HG03025 (cell line): ENCODE data around the gene LSMEM2.
"Not testable (repeated sequence)": the region's sequence is repeated elsewhere in the genome, so short reads cannot be mapped to it uniquely, and the experiment has no call there.

ENCODE experiments used
- ATAC-seq: cut with Tn5 transposase; IDR thresholded peaks from one replicate; pipeline ENCODE4 v1.9.1; 2021; ENCODE audit warnings: mild to moderate bottlenecking, moderate library complexity; ENCODE audit not compliant: unreplicated experiment, low FRiP score

The LSMEM2 gene

GRCh38 chr3:50263478-50264382 is 15.2 kb upstream of the LSMEM2 start:
- no peak for ATAC-seq

- no peak for ATAC-seq
Observed at GRCh38 chr3:50264383-50264963, 14.4 kb upstream of the LSMEM2 start.

GRCh38 chr3:50264964-50265485 is 13.9 kb upstream of the LSMEM2 start:
- ATAC-seq: no peak

- ATAC-seq: no peak
Observed at GRCh38 chr3:50265571-50265970, 13.3 kb upstream of the LSMEM2 start.

GRCh38 chr3:50266017-50266416 is 12.9 kb upstream of the LSMEM2 start:
- ATAC-seq: no peak

- ATAC-seq: no peak
Observed at GRCh38 chr3:50266836-50267235, 12.1 kb upstream of the LSMEM2 start.

- ATAC-seq: no peak
Observed at GRCh38 chr3:50267280-50267913, 11.5 kb upstream of the LSMEM2 start.

GRCh38 chr3:50268276-50268675 is 10.6 kb upstream of the LSMEM2 start:
- no peak for ATAC-seq

GRCh38 chr3:50268703-50269451 is 10.0 kb upstream of the LSMEM2 start, which contains the start of gene SEMA3B:
SEMA3B (plus strand) TSS chr3:50269147; CDS start chr3:50269241, 94 bp downstream.
- ATAC-seq: no peak

- ATAC-seq: no peak
Observed at GRCh38 chr3:50269460-50269859, 9.4 kb upstream of the LSMEM2 start.

- no peak for ATAC-seq
Observed at GRCh38 chr3:50269977-50270413, 8.9 kb upstream of the LSMEM2 start.

GRCh38 chr3:50270422-50271224 is 8.3 kb upstream of the LSMEM2 start:
- no peak for ATAC-seq

- ATAC-seq: no peak
Observed at GRCh38 chr3:50271314-50271936, 7.5 kb upstream of the LSMEM2 start.

- ATAC-seq: not testable (repeated sequence)
Observed at GRCh38 chr3:50272538-50272910, 6.4 kb upstream of the LSMEM2 start.

GRCh38 chr3:50272911-50273688 is 5.8 kb upstream of the LSMEM2 start:
- ATAC-seq: no peak

GRCh38 chr3:50273689-50274065 is 5.2 kb upstream of the LSMEM2 start:
- ATAC-seq: no peak

GRCh38 chr3:50274371-50275104 is 4.3 kb upstream of the LSMEM2 start:
- ATAC-seq: no peak
